HEK293 (cell line): ENCODE data around the gene SGSM2.

Experiments
- CTCF ChIA-PET: fragments of 350-600 bp; formaldehyde crosslinking; extraction: SDS; loops from one replicate; lab custom pipeline; 2021; ENCODE audit warnings: antibody characterized with exemption; lab: Yijun Ruan, JAX
- POLR2A ChIA-PET: fragments of 300-600 bp; formaldehyde crosslinking; extraction: SDS; loops from one replicate; lab custom pipeline; 2020; ENCODE audit warnings: antibody characterized with exemption, inconsistent platforms; lab: Yijun Ruan, JAX
- H3K27ac ChIP-seq: fragments of 200-500 bp; sonication (Bioruptor generic); 2 replicates; pipeline ENCODE4 v1.5.1; 2014; ENCODE audit warnings: low read depth, low read length, control low read depth, inconsistent platforms; ENCODE audit errors: extremely low read depth
- H3K36me3 ChIP-seq, 2 experiments: fragments of 200-500 bp in 1 of 2; sonication (Bioruptor generic) in 1 of 2; 1 replicate in 1 of 2; 2 replicates in 1 of 2; pipeline ENCODE4 v1.5.1; 2014 to 2017; ENCODE audit warnings: inconsistent platforms in 2 of 2, low read length in 2 of 2; ENCODE audit not compliant: control insufficient read depth in 2 of 2, insufficient read depth in 1 of 2
- H3K4me1 ChIP-seq: fragments of 200-500 bp; sonication (Bioruptor generic); 2 replicates; pipeline ENCODE4 v1.5.1; 2014; ENCODE audit warnings: mild to moderate bottlenecking, low read length, inconsistent platforms; ENCODE audit not compliant: control insufficient read depth, insufficient read depth
- H3K4me3 ChIP-seq: 2 replicates; pipeline ENCODE4 v1.5.1; 2011; ENCODE audit warnings: low read depth, mild to moderate bottlenecking, control low read depth, low read length, moderate library complexity
- H3K9me3 ChIP-seq: fragments of 200-500 bp; sonication (Bioruptor generic); 2 replicates; pipeline ENCODE4 v1.5.1; 2014; ENCODE audit warnings: low read depth, low read length, inconsistent platforms; ENCODE audit not compliant: control insufficient read depth, insufficient read depth
- HOXA7 ChIP-seq: sonication (generic); formaldehyde crosslinking; IDR thresholded peaks from 2 replicates; pipeline ENCODE4 v1.8.1; 2022; ENCODE audit warnings: missing genetic modification reagents, borderline replicate concordance
- IKZF3 ChIP-seq: fragments of 450-650 bp; IDR thresholded peaks from 2 replicates; pipeline ENCODE4 v1.5.0; 2018; ENCODE audit warnings: missing biosample characterization, mild to moderate bottlenecking, missing genetic modification characterization, moderate library complexity
- KLF10 ChIP-seq: fragments of 450-650 bp; IDR thresholded peaks from 2 replicates; pipeline ENCODE4 v1.5.1; 2018; ENCODE audit warnings: missing biosample characterization, mild to moderate bottlenecking, missing genetic modification characterization
- PRDM1 ChIP-seq: fragments of 450-650 bp; formaldehyde crosslinking; IDR thresholded peaks from 2 replicates; pipeline ENCODE4; 2016; ENCODE audit warnings: missing biosample characterization, missing genetic modification characterization
- PRDM4 ChIP-seq: fragments of 450-650 bp; formaldehyde crosslinking; IDR thresholded peaks from 2 replicates; pipeline ENCODE4 v1.5.1; 2017; ENCODE audit warnings: missing biosample characterization, missing genetic modification characterization
- SALL2 ChIP-seq: fragments of 450-650 bp; formaldehyde crosslinking; IDR thresholded peaks from 2 replicates; pipeline ENCODE4 v1.5.0; 2017; ENCODE audit warnings: missing biosample characterization, mild to moderate bottlenecking, missing genetic modification characterization, borderline replicate concordance
- SCRT1 ChIP-seq: fragments of 450-650 bp; formaldehyde crosslinking; IDR thresholded peaks from 2 replicates; pipeline ENCODE4 v1.5.1; 2016; ENCODE audit warnings: missing biosample characterization, missing genetic modification characterization, borderline replicate concordance
- TSHZ1 ChIP-seq: fragments of 450-650 bp; formaldehyde crosslinking; IDR thresholded peaks from 2 replicates; pipeline ENCODE4 v1.5.1; 2016; ENCODE audit warnings: missing biosample characterization, missing genetic modification characterization, borderline replicate concordance
- ZBTB17 ChIP-seq: fragments of 450-650 bp; formaldehyde crosslinking; IDR thresholded peaks from 2 replicates; pipeline ENCODE4 v1.5.1; 2016; ENCODE audit warnings: missing biosample characterization, missing genetic modification characterization
- ZFP3 ChIP-seq: fragments of 450-650 bp; formaldehyde crosslinking; IDR thresholded peaks from 2 replicates; pipeline ENCODE4 v1.5.1; 2016; ENCODE audit warnings: low read depth, missing biosample characterization, missing genetic modification characterization
- ZNF121 ChIP-seq: fragments of 450-650 bp; formaldehyde crosslinking; IDR thresholded peaks from 2 replicates; pipeline ENCODE4 v1.5.1; 2016; ENCODE audit warnings: missing biosample characterization, missing genetic modification characterization
- ZNF157 ChIP-seq: fragments of 450-650 bp; formaldehyde crosslinking; IDR thresholded peaks from 2 replicates; pipeline ENCODE4 v1.5.1; 2016; ENCODE audit warnings: missing biosample characterization, missing genetic modification characterization
- ZNF16 ChIP-seq: fragments of 450-650 bp; formaldehyde crosslinking; IDR thresholded peaks from 2 replicates; pipeline ENCODE4 v1.5.1; 2016; ENCODE audit warnings: low read depth, missing biosample characterization, missing genetic modification characterization
- ZNF19 ChIP-seq: fragments of 450-650 bp; formaldehyde crosslinking; IDR thresholded peaks from 2 replicates; pipeline ENCODE4; 2016; ENCODE audit warnings: missing biosample characterization, missing genetic modification characterization, low read depth
- ZNF266 ChIP-seq: fragments of 450-650 bp; formaldehyde crosslinking; IDR thresholded peaks from 2 replicates; pipeline ENCODE4 v1.5.1; 2016; ENCODE audit warnings: missing biosample characterization, missing genetic modification characterization, low read depth
- ZNF280D ChIP-seq: fragments of 450-650 bp; formaldehyde crosslinking; IDR thresholded peaks from 2 replicates; pipeline ENCODE4 v1.5.1; 2016; ENCODE audit warnings: missing biosample characterization, missing genetic modification characterization
- ZNF292 ChIP-seq: fragments of 450-650 bp; formaldehyde crosslinking; IDR thresholded peaks from 2 replicates; pipeline ENCODE4 v1.5.1; 2016; ENCODE audit warnings: low read depth, missing biosample characterization, missing genetic modification characterization, borderline replicate concordance
- ZNF302 ChIP-seq: fragments of 450-650 bp; formaldehyde crosslinking; IDR thresholded peaks from 2 replicates; pipeline ENCODE4 v1.5.1; 2016; ENCODE audit warnings: missing biosample characterization, missing genetic modification characterization, low read depth
- ZNF354C ChIP-seq: fragments of 450-650 bp; formaldehyde crosslinking; IDR thresholded peaks from 2 replicates; pipeline ENCODE4 v1.5.1; 2016; ENCODE audit warnings: missing biosample characterization, missing genetic modification characterization, low read depth, borderline replicate concordance
- ZNF366 ChIP-seq: fragments of 450-650 bp; formaldehyde crosslinking; conservative IDR thresholded peaks from 2 replicates; pipeline ENCODE4 v1.5.1; 2016; ENCODE audit warnings: missing biosample characterization, missing genetic modification characterization
- ZNF394 ChIP-seq: fragments of 450-650 bp; formaldehyde crosslinking; IDR thresholded peaks from 2 replicates; pipeline ENCODE4 v1.5.1; 2016; ENCODE audit warnings: missing biosample characterization, missing genetic modification characterization, mild to moderate bottlenecking, moderate library complexity, borderline replicate concordance
- ZNF404 ChIP-seq: fragments of 450-650 bp; formaldehyde crosslinking; IDR thresholded peaks from 2 replicates; pipeline ENCODE4 v1.5.1; 2017; ENCODE audit warnings: missing biosample characterization, missing genetic modification characterization
- ZNF610 ChIP-seq: fragments of 450-650 bp; formaldehyde crosslinking; IDR thresholded peaks from 2 replicates; pipeline ENCODE4 v1.5.1; 2016; ENCODE audit warnings: missing biosample characterization, missing genetic modification characterization, borderline replicate concordance
- ZNF701 ChIP-seq: fragments of 450-650 bp; formaldehyde crosslinking; IDR thresholded peaks from 2 replicates; pipeline ENCODE4 v1.5.1; 2016; ENCODE audit warnings: missing biosample characterization, missing genetic modification characterization
- ZNF707 ChIP-seq: fragments of 450-650 bp; formaldehyde crosslinking; IDR thresholded peaks from 2 replicates; pipeline ENCODE4 v1.5.1; 2016; ENCODE audit warnings: missing biosample characterization, missing genetic modification characterization
- ZSCAN4 ChIP-seq: fragments of 450-650 bp; formaldehyde crosslinking; IDR thresholded peaks from 2 replicates; pipeline ENCODE4 v1.5.1; 2017; ENCODE audit warnings: missing biosample characterization, missing genetic modification characterization
- ZXDB ChIP-seq: fragments of 450-650 bp; formaldehyde crosslinking; IDR thresholded peaks from 2 replicates; pipeline ENCODE4 v1.5.1; 2016; ENCODE audit warnings: missing biosample characterization, missing genetic modification characterization

The SGSM2 gene

GRCh38 chr17:2400877-2401425 is 63.6 kb downstream of the SGSM2 start, which contains the start of gene MNT (continued):
- TF ChIP-seq IKZF3 (0 out of 2 replicates have a peak, but pooled peaks have one; percentile 72), ZNF302 (no peak), ZNF16 (tag by site-specific recombination) (no peak), ZNF266 (tag by site-specific recombination) (no peak), PRDM1 (tag by site-specific recombination) (no peak), HOXA7 (no peak), ZNF707 (tag by site-specific recombination) (no peak), ZSCAN4 (tag by site-specific recombination) (no peak), ZNF610 (peak; percentile 12; the same call in 1 of the 2 replicates), KLF10 (peak; percentile 95), ZNF280D (tag by site-specific recombination) (no peak), ZXDB (peak; percentile 45; the same call in 1 of the 2 replicates), TSHZ1 (no peak), ZNF121 (tag by site-specific recombination) (no peak), ZNF19 (tag by site-specific recombination) (no peak), ZNF292 (tag by site-specific recombination) (no peak), ZNF354C (tag by site-specific recombination) (no peak), ZBTB17 (tag by site-specific recombination) (no peak), ZNF701 (tag by site-specific recombination) (no peak)

GRCh38 chr17:2401426-2402221 is 64.3 kb downstream of the SGSM2 start:
- no peaks in the 10 kb centered on the region for H3K9me3 ChIP-seq
- POLR2A ChIA-PET = interaction anchor here (0.8 to 3.6 kb wide), 7 partner anchors 9 to 98 kb away, joined by 3 to 25 read pairs (median 8); partner anchors contain the start of genes SGSM2, SMG6, SRR and TSR1
- CTCF ChIA-PET = interaction anchor here (0.6 to 11.4 kb wide), 4 partner anchors 14 to 314 kb away, joined by 3 to 116 read pairs (median 6); no protein-coding TSS in a partner anchor
- peaks cover 19% of the 10 kb centered on the region for H3K4me1 ChIP-seq
- H3K36me3 ChIP-seq = no peaks in the 10 kb centered on the region
- H3K4me3 ChIP-seq = peak overlapping the region; percentile 43
- H3K27ac ChIP-seq = peak overlapping the region; percentile 77
- TF ChIP-seq ZNF404 (tag by site-specific recombination) = no peak
- no peak for TF ChIP-seq SCRT1 (tag by site-specific recombination)
- TF ChIP-seq ZNF366 = peak; percentile 48; the same call in 1 of the 2 replicates
- TF ChIP-seq ZNF394 (tag by site-specific recombination) = peak; percentile 76
- no peak for TF ChIP-seq HOXA7
- TF ChIP-seq ZFP3 = no peak
- TF ChIP-seq PRDM4 = peak; percentile 52; the same call in 1 of the 2 replicates
- TF ChIP-seq ZNF157 (tag by site-specific recombination) = no peak
- no peak for TF ChIP-seq SALL2
